GM23338 (cell line): ENCODE results near the gene LDHB. TPM values are rescaled to one million over a fixed set of nuclear protein-coding genes. Genes with fewer than 3 reads are reported as not detected.
A peak's percentile ranks its signal among the peaks of the same experiment; 100 is the strongest.

Experiments used
- ATAC-seq: fragments of 200-7000 bp; cut with Tn5 transposase; 3 replicates; pipeline ENCODE4 v1.9.1; 2020
- DNase-seq: peaks from one replicate; pipeline ENCODE4 v3.0.0-alpha.2; 2015; ENCODE audit warnings: low spot score
- H2AFZ ChIP-seq: fragments of 200-600 bp; sonication (generic); 2 replicates; pipeline ENCODE4 v1.8.0; 2016; ENCODE audit warnings: antibody characterized with exemption, mild to moderate bottlenecking, moderate library complexity
- H3F3A ChIP-seq: fragments of 200-600 bp; sonication (generic); replicated peaks from 2 replicates; pipeline ENCODE4 v1.8.0; 2017; ENCODE audit warnings: antibody characterized with exemption, mixed run types, low read depth
- H3K27ac ChIP-seq: fragments of 200-600 bp; sonication (generic); 2 replicates; pipeline ENCODE4 v1.6.1; 2016; ENCODE audit warnings: low read depth
- H3K27me3 ChIP-seq: fragments of 200-600 bp; sonication (generic); 2 replicates; pipeline ENCODE4 v1.8.0; 2016; ENCODE audit warnings: mild to moderate bottlenecking, mixed run types, moderate library complexity; ENCODE audit not compliant: insufficient read depth
- H3K36me3 ChIP-seq: fragments of 200-600 bp; sonication (generic); 2 replicates; pipeline ENCODE4 v1.8.0; 2016; ENCODE audit warnings: mild to moderate bottlenecking; ENCODE audit not compliant: insufficient read depth
- H3K4me1 ChIP-seq: fragments of 200-600 bp; sonication (generic); 2 replicates; pipeline ENCODE4 v1.8.0; 2016; ENCODE audit warnings: mild to moderate bottlenecking, moderate library complexity; ENCODE audit not compliant: insufficient read depth
- H3K4me2 ChIP-seq: fragments of 200-600 bp; sonication (generic); 2 replicates; pipeline ENCODE4 v1.7.1; 2017; ENCODE audit warnings: mixed run types
- H3K4me3 ChIP-seq: fragments of 200-600 bp; sonication (generic); 2 replicates; pipeline ENCODE4 v1.6.1; 2016; ENCODE audit warnings: mixed run types
- H3K79me2 ChIP-seq: fragments of 200-600 bp; sonication (generic); replicated peaks from 2 replicates; pipeline ENCODE4 v1.8.0; 2017; ENCODE audit warnings: mild to moderate bottlenecking; ENCODE audit not compliant: insufficient read depth
- H3K9me2 ChIP-seq: fragments of 200-600 bp; sonication (generic); 2 replicates; pipeline ENCODE4 v1.8.0; 2017; ENCODE audit not compliant: insufficient read depth
- H4K20me1 ChIP-seq: fragments of 200-600 bp; sonication (generic); replicated peaks from 2 replicates; pipeline ENCODE4 v1.8.0; 2017; ENCODE audit warnings: mild to moderate bottlenecking; ENCODE audit not compliant: insufficient read depth
- H3K27ac Mint-ChIP-seq: 2 replicates; pipeline ENCODE4 v1.8.0; 2020; ENCODE audit warnings: inconsistent platforms, mild to moderate bottlenecking, moderate library complexity, mixed read lengths
- H3K27me3 Mint-ChIP-seq: 3 replicates; pipeline ENCODE4 v1.8.0; 2022; ENCODE audit warnings: low read depth, mild to moderate bottlenecking, moderate library complexity, mixed read lengths, inconsistent platforms; ENCODE audit not compliant: insufficient read depth, poor library complexity
- H3K36me3 Mint-ChIP-seq: 3 replicates; pipeline ENCODE4 v1.8.0; 2021; ENCODE audit warnings: low read depth, mild to moderate bottlenecking, inconsistent platforms, moderate library complexity, mixed read lengths
- H3K4me1 Mint-ChIP-seq: 3 replicates; pipeline ENCODE4 v1.8.0; 2020; ENCODE audit warnings: mild to moderate bottlenecking, inconsistent platforms, mixed read lengths
- H3K4me3 Mint-ChIP-seq: 3 replicates; pipeline ENCODE4 v1.8.0; 2021; ENCODE audit warnings: moderate library complexity, mild to moderate bottlenecking, inconsistent platforms, mixed read lengths
- H3K9me3 Mint-ChIP-seq: 3 replicates; pipeline ENCODE4 v1.8.0; 2020; ENCODE audit warnings: moderate library complexity, mild to moderate bottlenecking, inconsistent platforms, mixed read lengths
- CREB1 ChIP-seq: fragments of 250-450 bp; sonication (Bioruptor Pico); IDR thresholded peaks from 2 replicates; pipeline ENCODE4 v1.5.0; 2020; ENCODE audit warnings: low read depth, mild to moderate bottlenecking, moderate library complexity
- EZH2 ChIP-seq: fragments of 200-600 bp; sonication (generic); IDR thresholded peaks from one replicate; pipeline ENCODE4 v1.8.0; 2017; ENCODE audit warnings: antibody characterized with exemption, mild to moderate bottlenecking, low read depth; ENCODE audit not compliant: unreplicated experiment
- EZH2phosphoT487 ChIP-seq: fragments of 200-600 bp; sonication (generic); IDR thresholded peaks from one replicate; pipeline ENCODE4 v1.8.1; 2018; ENCODE audit warnings: antibody characterized with exemption; ENCODE audit not compliant: unreplicated experiment
- NANOG ChIP-seq: IDR thresholded peaks from 2 replicates; pipeline ENCODE4 v1.6.1; 2016; ENCODE audit warnings: antibody characterized with exemption, borderline replicate concordance
- REST ChIP-seq: IDR thresholded peaks from one replicate; pipeline ENCODE4 v1.6.1; 2018; ENCODE audit warnings: antibody characterized with exemption; ENCODE audit not compliant: unreplicated experiment
- STAT1 ChIP-seq: IDR thresholded peaks from one replicate; pipeline ENCODE4 v1.6.1; 2016; ENCODE audit warnings: antibody characterized with exemption; ENCODE audit not compliant: unreplicated experiment
- ZNF114 ChIP-seq: fragments of 250-450 bp; sonication (Bioruptor Pico); IDR thresholded peaks from 2 replicates; pipeline ENCODE4 v1.5.0; 2020; ENCODE audit warnings: mild to moderate bottlenecking, moderate library complexity
- ZNF331 ChIP-seq: fragments of 250-450 bp; sonication (Bioruptor Pico); IDR thresholded peaks from 2 replicates; pipeline ENCODE4 v1.5.0; 2020; ENCODE audit warnings: low read depth, mild to moderate bottlenecking, moderate library complexity
- polyA plus RNA-seq: library from polyadenylated mRNA; unstranded; fragments of >200 nt; fragmentation: Nextera tagmentation; extraction: Ambion mirVana; gene quantifications from 2 replicates; pipeline ENCODE4 v1.2.1, GENCODE V29; 2016
- total RNA-seq: library from RNA; depleted of rRNA; stranded (reverse); fragments of >200 nt; shearing (Covaris generic); gene quantifications from 2 replicates; pipeline ENCODE4 v1.2.3, GENCODE V29; 2014
- TF ChIP-seq, protein P1 (sequence below): fragments of 250-450 bp; sonication (Bioruptor Pico); IDR thresholded peaks from 2 replicates; pipeline ENCODE4 v1.5.0; 2020; ENCODE audit warnings: mild to moderate bottlenecking, moderate library complexity

Gene LDHB
- total and polyA plus RNA-seq, 2 experiments from 2014 or later, result 1,537 to 1,990 TPM

DNA sequence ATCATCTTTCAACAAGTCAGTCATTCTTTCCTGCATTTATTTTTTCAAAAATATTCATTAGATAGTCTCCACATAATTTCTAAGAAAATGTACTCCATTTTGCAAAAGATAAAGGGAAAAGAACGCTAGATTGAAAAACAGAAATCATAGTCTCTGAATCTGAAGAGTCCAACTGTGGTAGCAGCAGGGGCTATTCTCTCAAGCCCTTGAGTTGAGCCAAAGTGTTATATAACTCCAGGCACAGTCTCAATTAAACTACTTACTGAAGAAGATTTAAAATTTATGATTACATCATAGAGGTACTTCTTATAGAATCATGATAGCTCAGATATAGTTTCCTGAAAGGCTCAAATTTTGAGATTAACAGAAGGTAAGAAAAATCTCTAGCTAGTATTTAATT is 5.8 kb downstream of the LDHB start (continued):
- no peak for TF ChIP-seq REST
- TF ChIP-seq NANOG, result no peak
- no peak for TF ChIP-seq EZH2phosphoT487
- TF ChIP-seq, protein P1, sequence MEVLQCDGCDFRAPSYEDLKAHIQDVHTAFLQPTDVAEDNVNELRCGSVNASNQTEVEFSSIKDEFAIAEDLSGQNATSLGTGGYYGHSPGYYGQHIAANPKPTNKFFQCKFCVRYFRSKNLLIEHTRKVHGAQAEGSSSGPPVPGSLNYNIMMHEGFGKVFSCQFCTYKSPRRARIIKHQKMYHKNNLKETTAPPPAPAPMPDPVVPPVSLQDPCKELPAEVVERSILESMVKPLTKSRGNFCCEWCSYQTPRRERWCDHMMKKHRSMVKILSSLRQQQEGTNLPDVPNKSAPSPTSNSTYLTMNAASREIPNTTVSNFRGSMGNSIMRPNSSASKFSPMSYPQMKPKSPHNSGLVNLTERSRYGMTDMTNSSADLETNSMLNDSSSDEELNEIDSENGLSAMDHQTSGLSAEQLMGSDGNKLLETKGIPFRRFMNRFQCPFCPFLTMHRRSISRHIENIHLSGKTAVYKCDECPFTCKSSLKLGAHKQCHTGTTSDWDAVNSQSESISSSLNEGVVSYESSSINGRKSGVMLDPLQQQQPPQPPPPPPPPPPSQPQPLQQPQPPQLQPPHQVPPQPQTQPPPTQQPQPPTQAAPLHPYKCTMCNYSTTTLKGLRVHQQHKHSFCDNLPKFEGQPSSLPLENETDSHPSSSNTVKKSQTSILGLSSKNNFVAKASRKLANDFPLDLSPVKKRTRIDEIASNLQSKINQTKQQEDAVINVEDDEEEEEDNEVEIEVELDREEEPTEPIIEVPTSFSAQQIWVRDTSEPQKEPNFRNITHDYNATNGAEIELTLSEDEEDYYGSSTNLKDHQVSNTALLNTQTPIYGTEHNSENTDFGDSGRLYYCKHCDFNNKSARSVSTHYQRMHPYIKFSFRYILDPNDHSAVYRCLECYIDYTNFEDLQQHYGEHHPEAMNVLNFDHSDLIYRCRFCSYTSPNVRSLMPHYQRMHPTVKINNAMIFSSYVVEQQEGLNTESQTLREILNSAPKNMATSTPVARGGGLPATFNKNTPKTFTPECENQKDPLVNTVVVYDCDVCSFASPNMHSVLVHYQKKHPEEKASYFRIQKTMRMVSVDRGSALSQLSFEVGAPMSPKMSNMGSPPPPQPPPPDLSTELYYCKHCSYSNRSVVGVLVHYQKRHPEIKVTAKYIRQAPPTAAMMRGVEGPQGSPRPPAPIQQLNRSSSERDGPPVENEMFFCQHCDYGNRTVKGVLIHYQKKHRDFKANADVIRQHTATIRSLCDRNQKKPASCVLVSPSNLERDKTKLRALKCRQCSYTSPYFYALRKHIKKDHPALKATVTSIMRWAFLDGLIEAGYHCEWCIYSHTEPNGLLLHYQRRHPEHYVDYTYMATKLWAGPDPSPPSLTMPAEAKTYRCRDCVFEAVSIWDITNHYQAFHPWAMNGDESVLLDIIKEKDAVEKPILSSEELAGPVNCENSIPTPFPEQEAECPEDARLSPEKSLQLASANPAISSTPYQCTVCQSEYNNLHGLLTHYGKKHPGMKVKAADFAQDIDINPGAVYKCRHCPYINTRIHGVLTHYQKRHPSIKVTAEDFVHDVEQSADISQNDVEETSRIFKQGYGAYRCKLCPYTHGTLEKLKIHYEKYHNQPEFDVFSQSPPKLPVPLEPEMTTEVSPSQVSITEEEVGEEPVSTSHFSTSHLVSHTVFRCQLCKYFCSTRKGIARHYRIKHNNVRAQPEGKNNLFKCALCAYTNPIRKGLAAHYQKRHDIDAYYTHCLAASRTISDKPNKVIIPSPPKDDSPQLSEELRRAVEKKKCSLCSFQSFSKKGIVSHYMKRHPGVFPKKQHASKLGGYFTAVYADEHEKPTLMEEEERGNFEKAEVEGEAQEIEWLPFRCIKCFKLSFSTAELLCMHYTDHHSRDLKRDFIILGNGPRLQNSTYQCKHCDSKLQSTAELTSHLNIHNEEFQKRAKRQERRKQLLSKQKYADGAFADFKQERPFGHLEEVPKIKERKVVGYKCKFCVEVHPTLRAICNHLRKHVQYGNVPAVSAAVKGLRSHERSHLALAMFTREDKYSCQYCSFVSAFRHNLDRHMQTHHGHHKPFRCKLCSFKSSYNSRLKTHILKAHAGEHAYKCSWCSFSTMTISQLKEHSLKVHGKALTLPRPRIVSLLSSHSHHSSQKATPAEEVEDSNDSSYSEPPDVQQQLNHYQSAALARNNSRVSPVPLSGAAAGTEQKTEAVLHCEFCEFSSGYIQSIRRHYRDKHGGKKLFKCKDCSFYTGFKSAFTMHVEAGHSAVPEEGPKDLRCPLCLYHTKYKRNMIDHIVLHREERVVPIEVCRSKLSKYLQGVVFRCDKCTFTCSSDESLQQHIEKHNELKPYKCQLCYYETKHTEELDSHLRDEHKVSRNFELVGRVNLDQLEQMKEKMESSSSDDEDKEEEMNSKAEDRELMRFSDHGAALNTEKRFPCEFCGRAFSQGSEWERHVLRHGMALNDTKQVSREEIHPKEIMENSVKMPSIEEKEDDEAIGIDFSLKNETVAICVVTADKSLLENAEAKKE (CRISPR knock-in tag), result no peak

DNA sequence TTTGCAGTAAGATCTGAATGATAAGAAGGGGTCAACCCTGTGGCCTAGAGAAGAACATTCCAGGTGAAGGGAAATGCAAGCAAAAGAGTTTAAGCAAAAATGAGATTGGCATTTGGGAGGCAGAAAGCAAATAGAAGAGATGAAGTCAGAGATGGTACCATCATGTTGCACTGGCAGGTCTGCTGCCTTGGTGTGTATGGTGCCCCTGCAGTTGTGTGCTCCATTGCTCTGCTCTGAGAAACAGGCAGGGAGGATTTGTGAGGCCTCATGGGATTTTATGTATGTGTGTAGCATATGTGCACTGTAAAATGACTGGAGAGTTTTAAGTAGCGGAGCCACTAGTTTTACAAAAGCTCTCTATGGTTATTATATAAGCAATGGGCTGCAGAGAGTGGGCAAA is 6.6 kb downstream of the LDHB start:
- H3K9me2 ChIP-seq, result no peaks in the 10 kb centered on the region
- H3K4me3 Mint-ChIP-seq, result peak overlapping the region; percentile 1; the same call in 1 of the 3 replicates
- peaks cover 100% of the 10 kb centered on the region for H3K79me2 ChIP-seq
- DNase-seq, result no peak
- no peak overlapping the region for H2AFZ ChIP-seq
- peaks cover 99% of the 10 kb centered on the region for H3K36me3 Mint-ChIP-seq
- H4K20me1 ChIP-seq, result peaks cover 79% of the 10 kb centered on the region
- TF ChIP-seq STAT1 (no peak), EZH2 (no peak), CREB1 (no peak), ZNF331 (CRISPR knock-in tag) (no peak), EZH2phosphoT487 (no peak), ZNF114 (CRISPR knock-in tag) (no peak), REST (no peak), NANOG (no peak)
- no peaks in the 10 kb centered on the region for H3K27me3 ChIP-seq
- H3K27ac ChIP-seq, result no peak overlapping the region
- no peak for ATAC-seq
- H3K4me2 ChIP-seq, result peak overlapping the region; percentile 31; the same call in 1 of the 2 replicates
- H3F3A ChIP-seq, result no peaks in the 10 kb centered on the region
- H3K4me1 Mint-ChIP-seq, result peaks cover 73% of the 10 kb centered on the region
- H3K9me3 Mint-ChIP-seq, result no peaks in the 10 kb centered on the region
- H3K4me1 ChIP-seq, result peaks cover 58% of the 10 kb centered on the region
- no peak overlapping the region for H3K27ac Mint-ChIP-seq
- H3K36me3 ChIP-seq, result peaks cover 79% of the 10 kb centered on the region
- H3K4me3 ChIP-seq, result no peak overlapping the region; the same call in 1 of the 2 replicates
- H3K27me3 Mint-ChIP-seq, result peaks cover 2% of the 10 kb centered on the region
